Glutamatergic neuron (in vitro differentiated cells): ENCODE data around the gene MYOZ3. TPM values are rescaled to one million over a fixed set of nuclear protein-coding genes. Genes with fewer than 3 reads are reported as not detected.

Experiments used
- total RNA-seq: library from RNA; stranded (reverse); fragmentation: NEBNext Ultra II Directional; extraction: Animal tissue kit (Norgen Biotek cat#: 25700); gene quantifications from one replicate; pipeline ENCODE4 v1.2.1, GENCODE V29; 2021; ENCODE audit not compliant: unreplicated experiment

MYOZ3 gene
- total RNA-seq, 1 donor from 2014 or later = 0.64 TPM

Other genes starting within 250 kb of the MYOZ3 start
- gene CD74, start 248.3 kb upstream of the MYOZ3 start, total RNA-seq = 3.1 TPM
- gene RPS14, start 211.5 kb upstream of the MYOZ3 start, total RNA-seq = 1,465 TPM
- 160 TPM for gene NDST1, start 153.1 kb upstream of the MYOZ3 start, total RNA-seq
- gene SYNPO, start 20.6 kb upstream of the MYOZ3 start, total RNA-seq = 16.1 TPM
- gene RBM22, start 39.8 kb downstream of the MYOZ3 start, total RNA-seq = 39.3 TPM
- gene DCTN4, start 97.8 kb downstream of the MYOZ3 start, total RNA-seq = 92.1 TPM
- 0.51 TPM for gene SMIM3, start 117.5 kb downstream of the MYOZ3 start, total RNA-seq
- not detected for gene IRGM, start 185.3 kb downstream of the MYOZ3 start, total RNA-seq
- gene ZNF300, start 243.7 kb downstream of the MYOZ3 start, total RNA-seq = 33.9 TPM